MM.1S (cell line): ENCODE data around the gene LRRC8B.

Experiments used
- DNase-seq: peaks from one replicate; pipeline ENCODE4 v3.0.0-alpha.2; 2015
- H2AFZ ChIP-seq: fragments of 300-600 bp; sonication (generic); 2 replicates; pipeline ENCODE4 v1.6.0; 2016; ENCODE audit warnings: antibody characterized with exemption, low read length
- H3F3A ChIP-seq: fragments of 300-600 bp; sonication (generic); 2 replicates; pipeline ENCODE4 v1.6.1; 2016; ENCODE audit warnings: mild to moderate bottlenecking, antibody characterized with exemption, low read length, moderate library complexity, mixed read lengths; ENCODE audit not compliant: insufficient read depth
- H3K27ac ChIP-seq: fragments of 300-600 bp; sonication (generic); 2 replicates; pipeline ENCODE4 v1.5.1; 2016; ENCODE audit warnings: mild to moderate bottlenecking, low read length
- H3K27me3 ChIP-seq: fragments of 300-600 bp; sonication (generic); replicated peaks from 2 replicates; pipeline ENCODE4 v1.6.0; 2016; ENCODE audit warnings: low read length; ENCODE audit not compliant: insufficient read depth
- H3K36me3 ChIP-seq: fragments of 300-600 bp; sonication (generic); replicated peaks from 2 replicates; pipeline ENCODE4 v1.6.1; 2016; ENCODE audit warnings: mild to moderate bottlenecking, low read length, mixed read lengths; ENCODE audit not compliant: insufficient read depth
- H3K4me1 ChIP-seq: fragments of 300-600 bp; sonication (generic); 2 replicates; pipeline ENCODE4 v1.6.1; 2016; ENCODE audit warnings: low read length, mixed read lengths
- H3K4me2 ChIP-seq: fragments of 300-600 bp; sonication (generic); 2 replicates; pipeline ENCODE4 v1.6.0; 2016; ENCODE audit warnings: low read depth, low read length
- H3K4me3 ChIP-seq: fragments of 300-600 bp; sonication (generic); 2 replicates; pipeline ENCODE4 v1.5.1; 2016; ENCODE audit warnings: low read length, mixed read lengths
- H3K79me2 ChIP-seq: fragments of 300-600 bp; sonication (generic); 2 replicates; pipeline ENCODE4 v1.6.1; 2016; ENCODE audit warnings: mixed run types, low read length, mixed read lengths
- H3K9ac ChIP-seq: fragments of 300-600 bp; sonication (generic); 2 replicates; pipeline ENCODE4 v1.6.1; 2016; ENCODE audit warnings: low read length, mixed read lengths
- H3K9me2 ChIP-seq: fragments of 300-600 bp; sonication (generic); replicated peaks from 2 replicates; pipeline ENCODE4 v1.6.1; 2016; ENCODE audit warnings: mild to moderate bottlenecking, low read length, mixed read lengths; ENCODE audit not compliant: insufficient read depth
- H3K9me3 ChIP-seq: fragments of 300-600 bp; sonication (generic); replicated peaks from 2 replicates; pipeline ENCODE4 v1.6.1; 2016; ENCODE audit warnings: mild to moderate bottlenecking, low read length, mixed read lengths; ENCODE audit not compliant: insufficient read depth
- H4K20me1 ChIP-seq: fragments of 300-600 bp; sonication (generic); 2 replicates; pipeline ENCODE4 v1.6.1; 2016; ENCODE audit warnings: mild to moderate bottlenecking, low read length, moderate library complexity, mixed read lengths; ENCODE audit not compliant: insufficient read depth
- EZH2 ChIP-seq: fragments of 300-600 bp; sonication (generic); optimal IDR thresholded peaks from 2 replicates; pipeline ENCODE3; 2017; ENCODE audit warnings: low read depth, mild to moderate bottlenecking, antibody characterized with exemption, low read length, mixed read lengths
- EZH2phosphoT487 ChIP-seq: fragments of 300-600 bp; sonication (generic); IDR thresholded peaks from 2 replicates; pipeline ENCODE4 v1.6.1; 2018; ENCODE audit warnings: antibody characterized with exemption, low read length
- TF ChIP-seq, protein P1 (sequence below): fragments of 300-600 bp; sonication (generic); IDR thresholded peaks from 2 replicates; pipeline ENCODE4 v1.5.1; 2016; ENCODE audit warnings: antibody characterized with exemption, low read length, mixed read lengths

Gene LRRC8B

DNA sequence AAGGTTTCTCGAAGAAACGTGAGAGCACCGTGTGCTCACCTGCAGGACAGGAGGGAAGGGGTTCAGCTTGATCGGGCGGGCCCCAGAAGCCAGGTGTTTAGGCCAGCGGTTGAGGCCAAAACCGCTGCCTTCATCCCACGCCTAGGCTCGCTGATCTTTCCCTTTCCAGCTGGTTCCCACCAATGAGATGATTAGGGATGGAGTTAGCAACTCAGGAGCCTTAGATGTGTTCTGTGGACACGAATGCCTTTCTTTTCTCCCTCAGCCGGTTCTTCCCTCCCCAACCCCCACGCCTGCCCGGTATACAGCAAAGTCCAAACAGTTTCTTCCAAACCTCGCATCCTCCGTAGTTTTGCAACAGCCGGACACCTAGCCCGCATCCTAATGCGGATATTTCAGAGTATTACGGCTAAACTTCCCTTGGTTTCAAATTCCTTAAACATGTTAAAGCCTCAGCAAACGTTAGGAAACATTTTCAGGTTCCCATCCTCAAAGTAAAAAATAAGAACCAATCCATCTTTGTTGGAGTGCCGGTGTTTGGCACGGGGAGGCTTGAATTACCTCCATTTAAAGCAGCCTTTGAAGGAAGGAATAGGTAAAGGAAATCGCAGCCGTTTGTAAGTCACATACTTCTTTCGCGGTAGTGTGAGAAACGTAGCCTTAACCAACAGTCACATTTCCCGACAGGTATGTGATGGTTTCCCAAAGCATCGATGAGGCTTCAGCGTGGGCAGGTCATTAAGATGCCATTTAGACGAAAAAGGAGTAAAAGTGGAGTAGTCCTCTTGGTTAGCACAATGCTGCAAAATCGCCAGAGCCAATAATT, 109.4 kb downstream of the LRRC8B start:
- TF ChIP-seq, protein P1, sequence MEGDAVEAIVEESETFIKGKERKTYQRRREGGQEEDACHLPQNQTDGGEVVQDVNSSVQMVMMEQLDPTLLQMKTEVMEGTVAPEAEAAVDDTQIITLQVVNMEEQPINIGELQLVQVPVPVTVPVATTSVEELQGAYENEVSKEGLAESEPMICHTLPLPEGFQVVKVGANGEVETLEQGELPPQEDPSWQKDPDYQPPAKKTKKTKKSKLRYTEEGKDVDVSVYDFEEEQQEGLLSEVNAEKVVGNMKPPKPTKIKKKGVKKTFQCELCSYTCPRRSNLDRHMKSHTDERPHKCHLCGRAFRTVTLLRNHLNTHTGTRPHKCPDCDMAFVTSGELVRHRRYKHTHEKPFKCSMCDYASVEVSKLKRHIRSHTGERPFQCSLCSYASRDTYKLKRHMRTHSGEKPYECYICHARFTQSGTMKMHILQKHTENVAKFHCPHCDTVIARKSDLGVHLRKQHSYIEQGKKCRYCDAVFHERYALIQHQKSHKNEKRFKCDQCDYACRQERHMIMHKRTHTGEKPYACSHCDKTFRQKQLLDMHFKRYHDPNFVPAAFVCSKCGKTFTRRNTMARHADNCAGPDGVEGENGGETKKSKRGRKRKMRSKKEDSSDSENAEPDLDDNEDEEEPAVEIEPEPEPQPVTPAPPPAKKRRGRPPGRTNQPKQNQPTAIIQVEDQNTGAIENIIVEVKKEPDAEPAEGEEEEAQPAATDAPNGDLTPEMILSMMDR = no peak
- TF ChIP-seq EZH2phosphoT487 (no peak), EZH2 (no peak)
- Histone ChIP-seq H3K9ac (peak overlapping the region; percentile 96), H3F3A (peaks cover 18% of the 10 kb centered on the region), H3K4me2 (peak overlapping the region; percentile 64), H3K4me1 (peaks cover 27% of the 10 kb centered on the region), H3K27ac (peak overlapping the region; percentile 74), H3K36me3 (no peaks in the 10 kb centered on the region), H2AFZ (peak overlapping the region; percentile 80), H3K27me3 (no peaks in the 10 kb centered on the region), H3K9me2 (no peaks in the 10 kb centered on the region), H3K79me2 (peaks cover 57% of the 10 kb centered on the region), H4K20me1 (no peaks in the 10 kb centered on the region), H3K4me3 (peak overlapping the region; percentile 93), H3K9me3 (no peaks in the 10 kb centered on the region)
- peak; percentile 59 for DNase-seq

DNA sequence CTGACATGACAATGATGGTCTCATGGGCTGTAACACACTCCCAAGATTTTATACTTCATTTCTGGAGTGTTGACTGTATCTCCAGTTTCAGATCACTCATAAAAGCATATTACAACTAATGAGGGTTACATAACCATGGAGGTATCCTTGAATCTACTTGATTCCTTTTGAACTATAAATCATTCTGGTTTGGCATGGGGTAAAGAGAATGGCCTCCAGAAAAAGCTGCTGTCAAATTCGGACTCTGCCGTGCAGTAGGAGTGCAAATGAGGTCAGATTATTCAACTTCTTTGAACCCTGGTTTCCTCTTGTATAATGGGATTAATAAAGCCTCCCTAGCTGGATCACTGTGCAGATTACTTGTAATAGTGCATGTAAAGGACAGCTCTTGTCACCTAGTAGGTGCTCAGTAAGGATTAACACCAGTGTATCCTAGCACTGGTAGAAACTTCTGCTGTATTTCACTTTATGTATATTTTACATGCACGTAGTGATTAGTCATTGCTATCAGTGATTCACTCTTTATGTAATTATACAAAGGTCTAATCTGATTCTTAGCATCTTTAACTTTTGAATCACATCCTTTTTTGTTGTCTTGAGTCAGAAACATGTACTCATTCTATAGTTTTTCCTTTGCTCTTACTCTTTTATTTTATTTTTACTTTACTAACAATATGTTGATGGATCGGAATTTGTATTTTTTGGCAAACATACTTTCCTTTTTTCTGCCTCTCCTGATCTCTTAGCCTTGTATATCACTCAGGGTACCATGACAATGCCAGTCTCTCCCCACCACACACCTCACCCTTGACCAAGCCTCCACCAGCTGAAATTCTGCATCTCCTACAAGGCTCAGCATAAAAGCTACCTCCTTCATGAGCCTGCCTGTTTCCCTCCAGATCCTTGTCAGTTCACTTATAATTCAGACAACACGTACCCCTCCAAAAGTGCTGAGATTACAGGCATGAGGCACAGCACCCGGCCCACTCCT, 111.5 kb downstream of the LRRC8B start:
- DNase-seq = no peak
- Histone ChIP-seq H2AFZ (no peak overlapping the region), H3K27ac (no peak overlapping the region), H4K20me1 (no peaks in the 10 kb centered on the region), H3K4me1 (0 out of 2 replicates have a peak, but pooled peaks cover 11% of the 10 kb centered on the region), H3K27me3 (no peaks in the 10 kb centered on the region), H3K9me3 (no peaks in the 10 kb centered on the region), H3K4me2 (no peak overlapping the region), H3K79me2 (peaks cover 78% of the 10 kb centered on the region), H3K9ac (no peak overlapping the region), H3K4me3 (no peak overlapping the region), H3F3A (peaks cover 12% of the 10 kb centered on the region), H3K9me2 (no peaks in the 10 kb centered on the region), H3K36me3 (no peaks in the 10 kb centered on the region)
- TF ChIP-seq, protein P1 = no peak
- TF ChIP-seq EZH2phosphoT487 (no peak), EZH2 (no peak)

DNA sequence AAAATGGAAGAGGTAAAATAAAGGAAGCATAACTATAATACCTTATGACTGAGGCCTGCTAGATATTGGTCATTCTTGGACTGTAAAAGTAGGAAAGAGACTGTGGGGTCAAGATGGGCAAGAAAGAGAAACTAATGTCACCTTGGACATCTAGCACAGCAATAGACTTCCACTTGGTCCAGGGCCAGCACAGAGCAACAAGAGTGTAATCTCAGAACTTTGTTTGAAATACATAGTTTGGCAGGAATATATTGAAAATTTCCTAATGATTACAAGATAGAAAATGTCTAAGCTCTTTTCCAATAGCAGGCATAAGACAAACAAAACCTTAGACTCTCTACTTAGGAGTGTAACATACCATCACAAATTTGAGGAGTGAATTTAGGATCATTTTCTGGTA, 112.9 kb downstream of the LRRC8B start:
- 0 out of 2 replicates have a peak, but pooled peaks cover 5% of the 10 kb centered on the region for H3K4me1 ChIP-seq
- H3K79me2 ChIP-seq = peaks cover 90% of the 10 kb centered on the region
- no peak overlapping the region for H3K4me3 ChIP-seq
- H3K4me2 ChIP-seq = no peak overlapping the region
- no peak for DNase-seq
- H3K9me2 ChIP-seq = no peaks in the 10 kb centered on the region
- H3K27me3 ChIP-seq = no peaks in the 10 kb centered on the region
- H3K36me3 ChIP-seq = no peaks in the 10 kb centered on the region
- peaks cover 7% of the 10 kb centered on the region; the same call in 1 of the 2 replicates for H3F3A ChIP-seq
- TF ChIP-seq EZH2phosphoT487 = no peak
- no peak for TF ChIP-seq EZH2
- TF ChIP-seq, protein P1 = no peak
- no peak overlapping the region for H2AFZ ChIP-seq
- H3K9me3 ChIP-seq = no peaks in the 10 kb centered on the region
- H3K27ac ChIP-seq = no peak overlapping the region
- H3K9ac ChIP-seq = no peak overlapping the region
- no peaks in the 10 kb centered on the region for H4K20me1 ChIP-seq
